ENCODE results near the gene CNTN1.

CNTN1 gene

GRCh38 chr12:41055875-41056577 is 363.8 kb downstream of the CNTN1 start:
- no peak for DNase-seq (ENCODE audit: extremely low spot score)
- ChIA-PET POLR2A (no interaction called here), CTCF (no interaction called here)
- TF ChIP-seq SUZ12 (IDR thresholded peaks at IDR 0.05) (no peak), LEF1 (IDR thresholded peaks at IDR 0.05; ENCODE audit: borderline replicate concordance) (no peak), SP1 (IDR thresholded peaks at IDR 0.05) (no peak), BHLHE40 (IDR thresholded peaks at IDR 0.05; ENCODE audit: borderline replicate concordance) (no peak), ARNT (IDR thresholded peaks at IDR 0.05) (no peak), ZNF384 (IDR thresholded peaks at IDR 0.05) (no peak), ELF4 (IDR thresholded peaks at IDR 0.05) (no peak), CTBP1 (IDR thresholded peaks at IDR 0.05; ENCODE audit: borderline replicate concordance) (no peak), FOXM1 (IDR thresholded peaks at IDR 0.05; ENCODE audit: borderline replicate concordance) (no peak), HDGF (IDR thresholded peaks at IDR 0.05; ENCODE audit: borderline replicate concordance) (no peak), PKNOX1 (IDR thresholded peaks at IDR 0.05) (no peak), FOXK2 (IDR thresholded peaks at IDR 0.05) (no peak), TARDBP (IDR thresholded peaks at IDR 0.05) (no peak), FOXA1 (IDR thresholded peaks at IDR 0.05) (no peak), NFRKB (IDR thresholded peaks at IDR 0.05) (no peak), L3MBTL2 (conservative IDR thresholded peaks at IDR 0.05) (no peak)

GRCh38 chr12:41058266-41058665 is 366.0 kb downstream of the CNTN1 start:
- no peak for DNase-seq (ENCODE audit: extremely low spot score)
- TF ChIP-seq FOXA1 (IDR thresholded peaks at IDR 0.05) (no peak), FOXM1 (IDR thresholded peaks at IDR 0.05; ENCODE audit: borderline replicate concordance) (no peak), SP1 (IDR thresholded peaks at IDR 0.05) (no peak), PKNOX1 (IDR thresholded peaks at IDR 0.05) (no peak), FOXK2 (IDR thresholded peaks at IDR 0.05) (no peak), LEF1 (IDR thresholded peaks at IDR 0.05; ENCODE audit: borderline replicate concordance) (no peak), ZNF384 (IDR thresholded peaks at IDR 0.05) (no peak), NFRKB (IDR thresholded peaks at IDR 0.05) (no peak), HDGF (IDR thresholded peaks at IDR 0.05; ENCODE audit: borderline replicate concordance) (no peak), ARNT (IDR thresholded peaks at IDR 0.05) (no peak), TARDBP (IDR thresholded peaks at IDR 0.05) (no peak), CTBP1 (IDR thresholded peaks at IDR 0.05; ENCODE audit: borderline replicate concordance) (no peak), ELF4 (IDR thresholded peaks at IDR 0.05) (no peak), L3MBTL2 (conservative IDR thresholded peaks at IDR 0.05) (no peak), BHLHE40 (IDR thresholded peaks at IDR 0.05; ENCODE audit: borderline replicate concordance) (no peak), SUZ12 (IDR thresholded peaks at IDR 0.05) (no peak)
- POLR2A ChIA-PET, result no interaction called here
- CTCF ChIA-PET, result no interaction called here

GRCh38 chr12:41061192-41061591 is 369.0 kb downstream of the CNTN1 start:
- POLR2A ChIA-PET, result no interaction called here
- CTCF ChIA-PET, result no interaction called here
- DNase-seq (ENCODE audit: extremely low spot score), result no peak
- TF ChIP-seq L3MBTL2 (conservative IDR thresholded peaks at IDR 0.05) (no peak), SP1 (IDR thresholded peaks at IDR 0.05) (no peak), CTBP1 (IDR thresholded peaks at IDR 0.05; ENCODE audit: borderline replicate concordance) (no peak), ZNF384 (IDR thresholded peaks at IDR 0.05) (no peak), NFRKB (IDR thresholded peaks at IDR 0.05) (no peak)

GRCh38 chr12:41064411-41064810 is 372.2 kb downstream of the CNTN1 start:
- no peak for DNase-seq (ENCODE audit: extremely low spot score)
- ChIA-PET POLR2A (no interaction called here), CTCF (no interaction called here)
- TF ChIP-seq SP1 (IDR thresholded peaks at IDR 0.05), result no peak
- TF ChIP-seq ELF4 (IDR thresholded peaks at IDR 0.05), result no peak
- no peak for TF ChIP-seq NFRKB (IDR thresholded peaks at IDR 0.05)
- no peak for TF ChIP-seq ZNF384 (IDR thresholded peaks at IDR 0.05)
- TF ChIP-seq FOXM1 (IDR thresholded peaks at IDR 0.05; ENCODE audit: borderline replicate concordance), result no peak
- no peak for TF ChIP-seq ARNT (IDR thresholded peaks at IDR 0.05)
- no peak for TF ChIP-seq SUZ12 (IDR thresholded peaks at IDR 0.05)
- no peak for TF ChIP-seq HDGF (IDR thresholded peaks at IDR 0.05; ENCODE audit: borderline replicate concordance)
- no peak for TF ChIP-seq L3MBTL2 (conservative IDR thresholded peaks at IDR 0.05)
- TF ChIP-seq BHLHE40 (IDR thresholded peaks at IDR 0.05; ENCODE audit: borderline replicate concordance), result no peak
- TF ChIP-seq FOXK2 (IDR thresholded peaks at IDR 0.05), result no peak
- TF ChIP-seq TARDBP (IDR thresholded peaks at IDR 0.05), result no peak
- TF ChIP-seq CTBP1 (IDR thresholded peaks at IDR 0.05; ENCODE audit: borderline replicate concordance), result no peak
- TF ChIP-seq LEF1 (IDR thresholded peaks at IDR 0.05; ENCODE audit: borderline replicate concordance), result no peak
- TF ChIP-seq PKNOX1 (IDR thresholded peaks at IDR 0.05), result no peak
- TF ChIP-seq FOXA1 (IDR thresholded peaks at IDR 0.05), result no peak

- ChIA-PET POLR2A (no interaction called here), CTCF (no interaction called here)
- TF ChIP-seq FOXM1 (IDR thresholded peaks at IDR 0.05; ENCODE audit: borderline replicate concordance), result no peak
- TF ChIP-seq FOXA1 (IDR thresholded peaks at IDR 0.05), result no peak
- no peak for TF ChIP-seq TARDBP (IDR thresholded peaks at IDR 0.05)
- no peak for TF ChIP-seq SUZ12 (IDR thresholded peaks at IDR 0.05)
- no peak for TF ChIP-seq FOXK2 (IDR thresholded peaks at IDR 0.05)
- TF ChIP-seq PKNOX1 (IDR thresholded peaks at IDR 0.05), result no peak
- TF ChIP-seq ZNF384 (IDR thresholded peaks at IDR 0.05), result no peak
- TF ChIP-seq BHLHE40 (IDR thresholded peaks at IDR 0.05; ENCODE audit: borderline replicate concordance), result no peak
- no peak for TF ChIP-seq NFRKB (IDR thresholded peaks at IDR 0.05)
- no peak for TF ChIP-seq LEF1 (IDR thresholded peaks at IDR 0.05; ENCODE audit: borderline replicate concordance)
- no peak for DNase-seq (ENCODE audit: extremely low spot score)
Observed at GRCh38 chr12:41067941-41068645, 375.9 kb downstream of the CNTN1 start.

Measured in HEK293T (cell line).